Fibroblast of skin of abdomen (primary cell): Measurements from ENCODE around the gene GPRC5B.
A peak's percentile ranks its signal among the peaks of the same experiment; 100 is the strongest.

Experiments used
- DNase-seq: peaks from one replicate; pipeline ENCODE4 v3.0.0-alpha.2; 2013

Gene GPRC5B

DNA sequence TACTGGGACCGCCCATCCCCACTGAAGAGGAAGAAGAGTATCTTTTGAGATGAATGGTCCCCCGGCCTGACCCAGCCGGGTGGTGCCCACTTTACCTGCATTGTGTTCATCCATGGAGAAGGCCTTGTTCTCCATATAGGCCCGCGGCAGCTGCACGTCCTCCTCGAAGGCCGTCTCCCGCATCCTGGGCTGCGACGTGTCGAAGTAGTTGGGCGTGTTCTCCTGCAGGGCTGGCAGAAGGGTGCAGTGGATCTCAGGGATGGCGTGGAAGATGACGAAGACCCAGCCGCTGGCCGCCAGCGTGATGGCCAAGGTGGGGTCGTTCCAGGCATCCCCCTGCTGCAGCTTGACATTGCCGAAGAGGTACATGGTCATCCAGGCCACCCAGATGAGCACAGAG, 12.9 kb downstream of the GPRC5B start:
- DNase-seq, result no peak

DNA sequence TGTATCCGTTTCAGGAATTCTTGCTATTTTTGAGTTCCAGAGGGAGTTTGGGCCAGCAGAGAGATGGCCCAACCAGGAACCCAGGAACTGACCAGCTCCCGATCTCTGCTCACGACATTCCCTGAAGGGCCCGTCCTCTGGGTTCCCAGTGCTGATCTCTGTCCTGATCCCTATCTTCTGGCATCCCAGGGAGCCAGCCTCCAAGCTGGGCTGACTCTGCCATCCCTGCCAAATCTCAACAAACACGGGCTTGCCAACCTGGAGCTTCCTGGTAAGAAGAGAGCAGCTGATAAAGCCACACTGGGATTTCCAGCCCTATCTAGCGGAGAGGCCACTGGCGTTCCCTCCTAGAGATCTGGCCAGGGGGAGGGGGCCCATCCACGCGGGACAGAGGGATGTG, 16.2 kb downstream of the GPRC5B start:
- DNase-seq, result no peak

DNA sequence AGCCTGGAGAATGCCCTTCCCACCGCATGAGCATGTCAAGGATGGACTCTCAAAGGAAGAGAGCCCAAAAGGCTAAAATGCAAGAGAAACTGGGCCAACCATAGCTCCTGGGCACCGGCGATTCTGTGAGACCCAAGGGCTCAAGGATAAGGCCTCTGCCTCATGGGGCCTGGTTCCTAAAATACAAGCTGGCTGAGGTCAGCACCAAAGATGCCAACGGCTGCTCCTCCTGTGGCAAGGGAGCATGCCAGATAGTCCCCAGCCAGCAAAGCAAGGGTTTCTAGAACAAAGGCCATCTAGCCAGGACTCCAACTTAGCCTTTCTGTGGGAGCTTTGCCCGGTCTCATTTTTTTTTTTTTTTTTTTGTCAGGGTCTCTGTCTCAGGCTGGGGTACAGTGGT, 20.1 kb downstream of the GPRC5B start:
- no peak for DNase-seq

DNA sequence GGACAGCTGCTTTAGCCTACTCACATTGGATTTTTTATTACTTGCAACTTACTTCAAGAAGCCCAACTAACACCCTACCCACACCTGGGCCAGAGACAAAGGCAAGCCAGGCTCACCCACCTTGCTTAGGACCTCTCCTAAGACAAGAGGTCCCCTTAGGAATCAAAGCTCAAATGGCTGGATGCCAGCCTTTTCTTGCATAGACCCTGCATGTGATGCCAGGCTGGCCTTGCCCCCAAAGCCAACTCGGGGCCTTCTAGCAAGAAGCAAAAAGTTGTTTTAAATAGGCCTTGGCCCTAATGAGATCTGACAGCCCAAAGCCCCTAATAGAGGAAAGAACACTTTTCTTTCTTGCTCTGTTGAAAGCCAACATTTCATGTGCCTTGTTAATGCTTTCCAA, 20.7 kb downstream of the GPRC5B start:
- DNase-seq, result no peak

DNA sequence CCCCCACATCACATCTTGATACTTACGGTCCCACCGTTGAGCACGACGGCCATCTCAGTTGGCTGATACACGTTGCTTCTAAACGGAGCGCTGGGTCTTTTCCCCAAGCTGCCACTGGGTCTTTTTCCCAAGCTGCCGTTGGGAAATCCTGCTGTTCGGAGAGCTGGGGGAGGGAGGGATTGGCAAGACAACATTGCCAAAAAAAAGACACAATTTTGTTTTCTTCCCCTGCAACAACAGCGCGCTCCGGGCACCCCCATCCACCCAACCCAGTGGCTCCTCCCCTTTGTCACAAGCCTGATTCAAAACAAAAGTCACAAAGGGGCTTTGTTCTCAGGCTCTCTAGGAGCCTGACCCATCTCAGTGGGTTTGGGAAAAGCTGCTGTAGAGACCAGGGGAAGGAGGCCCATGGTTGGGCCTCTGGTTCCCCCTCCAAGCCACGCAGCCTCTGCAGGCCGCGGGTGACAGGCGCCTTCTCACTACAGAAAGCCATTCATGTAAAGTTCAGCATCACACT, 22.8 kb downstream of the GPRC5B start:
- no peak for DNase-seq

DNA sequence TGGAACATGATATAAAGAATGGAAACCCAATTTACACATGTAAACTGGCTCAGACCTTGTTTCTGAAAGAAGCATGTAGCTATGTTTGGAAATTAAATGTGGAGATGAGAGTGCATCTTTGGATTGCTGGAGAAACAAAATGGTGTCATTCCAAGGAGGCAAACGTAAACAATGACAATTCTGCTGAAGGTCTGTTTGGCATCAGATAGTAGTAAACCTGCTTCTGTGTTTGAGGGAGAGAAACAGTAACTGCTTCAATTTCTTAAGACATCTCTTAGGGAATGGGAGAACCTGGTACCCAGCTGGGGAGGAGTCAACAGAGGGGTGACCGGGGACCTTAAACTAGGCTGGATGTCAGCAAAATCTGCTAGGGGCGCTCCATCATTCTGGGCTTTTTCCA, 23.5 kb downstream of the GPRC5B start:
- DNase-seq, result no peak

DNA sequence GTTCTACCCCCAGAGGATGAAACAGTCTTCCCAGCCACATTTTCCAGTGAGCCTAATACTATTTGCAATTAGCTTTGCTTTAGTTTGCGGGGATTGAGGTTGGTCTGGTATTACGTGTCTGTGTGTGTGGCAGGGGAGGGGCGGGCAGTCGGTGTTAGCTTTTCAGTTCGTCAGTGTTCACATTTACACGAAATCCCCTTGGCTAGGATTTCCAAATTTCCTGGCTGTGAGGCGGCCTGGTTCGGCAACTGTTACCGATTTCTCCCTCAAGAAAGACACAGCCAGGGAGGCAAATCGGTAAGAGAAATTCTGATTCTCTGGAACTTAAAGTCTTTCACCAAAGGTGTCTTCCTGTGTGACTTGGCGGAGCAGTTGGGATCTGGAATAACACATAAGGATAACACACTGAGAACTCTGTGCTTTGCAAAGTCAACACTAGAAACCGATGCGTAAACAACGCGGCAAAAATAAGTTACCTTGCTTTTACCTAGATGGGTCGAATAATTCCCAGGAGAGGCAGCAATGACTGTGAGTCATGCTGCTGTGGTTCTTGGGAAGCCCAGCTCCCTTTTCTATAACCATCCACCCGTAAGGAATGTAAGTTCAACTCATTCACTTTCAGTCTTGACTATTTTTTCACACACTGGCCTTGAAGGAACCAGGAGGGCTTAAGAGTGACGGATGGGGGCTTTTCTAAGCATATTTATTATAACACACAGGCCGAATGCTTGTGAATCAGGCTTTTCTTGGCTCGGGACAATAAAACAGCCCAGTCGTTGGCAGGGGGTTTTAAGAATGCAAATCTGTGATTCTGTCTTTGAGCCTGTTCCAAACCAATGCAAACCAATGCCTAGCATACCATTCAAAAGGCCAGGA, 24.2 kb downstream of the GPRC5B start:
- peak; percentile 80 for DNase-seq

DNA sequence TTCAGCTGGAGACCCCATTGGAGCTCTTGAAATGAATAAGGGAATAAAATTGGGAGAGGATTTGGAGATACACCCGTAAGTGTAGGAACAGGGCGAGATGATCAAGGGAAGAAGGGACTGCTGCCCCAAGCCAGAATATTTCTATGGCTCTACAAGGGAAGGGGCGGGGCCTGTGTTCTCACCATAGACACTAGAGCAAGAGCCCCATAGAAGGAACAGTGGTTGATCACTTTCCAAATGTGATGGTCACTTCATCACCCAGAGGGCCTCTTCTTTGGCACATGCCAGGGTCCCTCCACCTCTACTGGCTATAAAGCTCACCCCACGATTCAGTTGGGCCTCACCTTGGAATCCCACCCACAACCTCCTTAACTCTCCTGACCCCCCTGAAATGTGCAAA, 25.0 kb downstream of the GPRC5B start:
- no peak for DNase-seq

DNA sequence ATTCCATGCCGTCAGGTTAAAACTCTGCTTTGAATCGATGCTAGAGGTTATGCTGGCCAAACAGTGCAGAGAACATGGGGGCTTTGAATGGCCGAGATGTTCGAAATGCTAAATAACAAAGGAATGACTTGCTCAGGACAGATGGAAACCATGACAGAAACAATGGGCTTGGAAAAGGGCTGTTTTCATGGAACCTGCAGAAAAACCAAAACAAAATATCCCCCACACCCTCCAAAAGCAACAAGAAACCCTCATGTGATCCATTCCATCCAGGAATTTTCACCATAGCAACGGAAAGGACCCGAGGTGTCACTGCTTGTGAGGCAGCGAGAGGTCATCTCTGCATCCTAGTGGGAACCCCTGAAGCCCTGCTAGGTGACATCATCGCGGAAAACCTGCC, 25.5 kb downstream of the GPRC5B start:
- no peak for DNase-seq

DNA sequence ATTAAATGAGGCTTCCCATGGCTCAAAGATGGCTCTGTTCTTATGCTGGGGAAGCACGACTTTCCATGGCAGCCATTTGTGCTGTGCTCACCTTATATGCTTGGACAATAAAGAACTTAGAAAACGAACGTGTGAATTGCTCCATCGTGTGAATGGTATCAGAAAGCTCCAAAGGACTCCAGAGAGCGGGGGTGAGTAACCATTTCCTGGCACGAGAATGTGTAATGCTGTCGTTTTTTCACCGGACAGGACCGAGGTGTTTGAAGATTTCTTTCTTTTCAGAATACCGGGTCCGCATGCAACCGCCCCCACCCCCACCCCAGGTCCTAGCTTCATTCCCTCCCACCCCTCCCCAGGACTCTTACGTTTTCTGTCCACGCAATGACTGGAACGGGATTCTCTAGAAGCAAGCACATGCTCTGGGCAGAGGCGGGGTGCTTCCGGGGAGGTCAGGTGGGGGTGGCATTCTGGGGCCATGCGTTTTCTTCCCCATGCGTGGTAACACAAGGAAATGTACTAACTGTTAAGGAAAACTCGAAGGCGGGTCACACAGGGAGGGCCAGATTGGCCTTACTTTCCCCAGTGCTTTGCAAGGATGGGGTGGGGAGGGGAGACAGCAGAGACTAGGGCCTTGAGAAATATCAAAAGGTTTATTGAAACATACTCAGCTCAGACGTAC, 26.2 kb downstream of the GPRC5B start:
- DNase-seq, result peak; percentile 6

DNA sequence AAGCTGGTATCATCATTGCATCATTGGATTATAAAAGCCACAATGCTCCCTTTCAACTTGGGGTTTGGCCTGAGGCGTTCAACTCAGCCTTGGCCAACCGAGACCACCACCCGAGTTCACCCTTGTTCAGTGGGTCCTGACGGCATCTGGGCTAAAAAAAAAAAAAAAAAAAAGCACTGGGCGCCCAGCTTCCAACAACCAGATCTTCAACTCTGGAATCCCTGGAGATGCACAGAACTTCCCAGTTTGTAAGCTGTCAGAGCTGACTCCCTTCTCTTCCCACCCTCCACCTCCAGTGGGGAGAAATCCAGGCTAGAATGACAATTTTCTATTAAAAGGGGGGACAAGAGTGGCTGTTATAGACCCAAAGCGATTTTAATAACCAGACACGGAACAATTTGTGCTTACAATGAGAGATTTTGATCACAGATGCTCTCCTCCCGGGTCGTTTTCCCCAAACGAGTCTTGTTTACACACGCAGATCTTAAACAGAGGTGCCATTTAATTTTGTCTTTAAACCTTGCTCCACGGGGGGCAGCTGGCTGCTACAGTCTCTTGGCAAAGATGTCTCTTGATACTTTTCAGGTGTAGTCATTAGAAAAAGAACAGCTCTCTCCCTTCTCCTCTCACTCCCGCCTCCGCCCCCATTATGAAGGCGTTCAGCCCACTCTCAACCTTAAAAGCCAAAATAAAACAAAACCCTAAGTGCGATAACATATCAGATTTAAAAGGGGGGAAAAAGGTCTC, 26.9 kb downstream of the GPRC5B start:
- no peak for DNase-seq

DNA sequence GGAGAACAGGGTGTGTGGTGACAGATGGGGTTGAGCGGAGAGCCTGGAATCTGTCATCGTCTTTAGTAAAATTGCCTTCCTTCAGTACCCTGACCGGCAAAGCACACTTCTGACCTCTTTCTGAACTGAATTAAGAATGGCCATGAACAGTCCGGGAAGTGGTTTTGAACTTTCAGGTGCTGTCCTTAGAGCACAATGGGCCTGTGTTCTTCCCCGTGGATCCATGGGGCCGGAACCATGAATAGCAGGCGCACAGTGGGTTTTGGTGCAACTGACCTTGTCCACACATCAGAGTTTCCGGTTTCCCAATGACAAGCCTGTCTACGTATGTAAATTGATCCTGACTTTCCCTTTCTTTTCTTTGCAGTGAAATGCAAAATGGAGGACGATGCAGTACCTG, 28.5 kb downstream of the GPRC5B start:
- no peak for DNase-seq

DNA sequence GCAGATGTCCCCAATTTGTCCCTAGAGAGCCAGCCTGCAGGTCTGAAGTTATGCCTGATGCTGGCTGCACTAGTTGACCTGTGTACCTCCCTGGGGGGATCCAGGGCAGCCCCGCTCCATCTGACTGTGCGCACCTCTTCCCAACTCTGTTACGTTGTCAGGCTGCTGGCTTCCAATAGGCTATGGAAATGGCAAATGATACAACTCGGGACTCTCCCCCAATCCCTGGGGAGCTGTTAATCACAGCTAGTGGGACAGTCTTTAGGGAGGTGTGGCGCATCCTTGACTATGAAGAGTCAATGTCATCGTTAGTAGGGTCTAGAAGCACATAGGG, 30.1 kb downstream of the GPRC5B start:
- no peak for DNase-seq

DNA sequence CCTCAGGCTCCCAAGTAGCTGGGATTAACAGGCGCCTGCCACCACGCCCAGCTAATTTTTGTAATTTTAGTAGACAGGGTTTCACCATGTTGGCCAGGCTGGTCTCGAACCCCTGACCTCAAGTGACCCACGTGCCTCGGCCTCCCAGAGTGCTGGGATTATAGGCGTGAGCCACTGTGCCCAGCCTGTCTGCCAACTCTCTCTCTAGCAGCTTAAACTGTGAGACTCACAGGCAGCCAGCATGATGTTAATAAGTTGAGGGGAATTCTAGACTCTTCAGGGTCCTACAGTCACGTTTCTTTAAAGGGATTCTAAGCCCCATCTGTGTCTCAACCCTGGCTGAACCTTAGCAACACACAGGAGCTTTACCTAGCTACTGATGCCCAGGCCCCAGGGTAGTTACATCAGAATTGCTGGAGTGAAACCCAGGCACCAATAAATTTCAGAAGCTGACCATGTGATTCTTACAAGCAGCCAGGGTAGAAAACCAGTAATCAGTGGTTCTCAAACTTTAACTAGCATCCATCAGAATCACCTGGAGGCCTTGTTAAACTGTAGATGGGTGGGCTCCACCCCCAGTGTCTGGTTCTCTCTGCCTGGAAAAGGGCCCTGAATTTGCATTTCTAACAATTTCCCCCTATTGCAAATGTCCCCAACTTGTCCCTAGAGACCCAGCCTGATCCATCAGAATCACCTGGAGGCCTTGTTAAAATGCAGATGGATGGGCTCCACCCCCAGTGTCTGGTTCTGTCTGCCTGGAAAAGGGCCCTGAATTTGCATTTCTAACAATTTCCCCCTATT, 30.7 kb downstream of the GPRC5B start:
- DNase-seq, result no peak

DNA sequence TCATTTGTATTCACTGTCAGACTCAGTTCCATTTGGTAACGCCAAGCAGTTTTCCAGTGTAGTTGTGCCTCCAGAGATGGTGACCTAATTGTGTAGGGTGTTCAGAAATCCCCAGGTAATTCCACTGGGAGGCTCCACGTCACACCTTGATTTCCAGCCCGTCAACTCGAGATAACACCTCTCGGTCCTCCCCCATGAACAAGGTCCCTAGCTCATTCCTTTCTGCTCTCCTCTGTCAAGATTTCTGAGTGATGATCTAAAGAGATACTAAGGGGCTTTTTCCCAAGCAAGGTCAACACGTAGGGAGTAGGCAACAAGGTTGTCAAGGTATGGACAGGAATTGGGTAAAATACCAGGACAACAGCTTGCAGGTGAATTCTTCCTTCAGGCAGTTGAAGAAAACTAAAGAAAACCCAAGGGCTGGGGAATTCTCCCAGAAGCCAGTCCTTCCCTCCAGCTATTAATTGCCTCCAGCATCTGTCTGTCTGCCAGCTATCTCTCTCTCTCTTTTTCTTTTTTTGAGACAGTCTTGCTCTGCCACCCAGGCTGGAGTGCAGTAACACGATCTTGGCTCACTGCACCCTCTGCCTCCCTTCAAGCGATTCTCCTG, 31.4 kb downstream of the GPRC5B start:
- no peak for DNase-seq

DNA sequence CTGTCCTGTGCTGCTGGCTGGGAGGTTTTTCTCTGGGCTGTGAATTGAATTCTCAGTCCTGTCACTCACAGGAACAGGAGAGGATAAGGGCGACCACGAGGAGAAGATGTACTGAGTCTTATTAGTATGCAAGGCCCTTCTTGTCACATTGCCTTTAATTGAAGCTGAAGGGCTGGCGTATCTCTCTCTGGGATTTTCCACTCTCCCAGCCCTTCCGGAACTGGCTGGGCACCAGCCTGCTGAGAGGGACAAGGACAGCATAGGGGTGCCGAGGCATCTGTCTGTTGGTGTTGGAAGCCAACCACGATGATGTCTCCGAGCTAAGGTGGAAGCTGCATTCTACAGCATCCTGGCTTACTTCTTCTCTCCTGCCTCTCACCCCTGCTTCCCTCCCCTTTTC, 33.2 kb downstream of the GPRC5B start:
- no peak for DNase-seq

DNA sequence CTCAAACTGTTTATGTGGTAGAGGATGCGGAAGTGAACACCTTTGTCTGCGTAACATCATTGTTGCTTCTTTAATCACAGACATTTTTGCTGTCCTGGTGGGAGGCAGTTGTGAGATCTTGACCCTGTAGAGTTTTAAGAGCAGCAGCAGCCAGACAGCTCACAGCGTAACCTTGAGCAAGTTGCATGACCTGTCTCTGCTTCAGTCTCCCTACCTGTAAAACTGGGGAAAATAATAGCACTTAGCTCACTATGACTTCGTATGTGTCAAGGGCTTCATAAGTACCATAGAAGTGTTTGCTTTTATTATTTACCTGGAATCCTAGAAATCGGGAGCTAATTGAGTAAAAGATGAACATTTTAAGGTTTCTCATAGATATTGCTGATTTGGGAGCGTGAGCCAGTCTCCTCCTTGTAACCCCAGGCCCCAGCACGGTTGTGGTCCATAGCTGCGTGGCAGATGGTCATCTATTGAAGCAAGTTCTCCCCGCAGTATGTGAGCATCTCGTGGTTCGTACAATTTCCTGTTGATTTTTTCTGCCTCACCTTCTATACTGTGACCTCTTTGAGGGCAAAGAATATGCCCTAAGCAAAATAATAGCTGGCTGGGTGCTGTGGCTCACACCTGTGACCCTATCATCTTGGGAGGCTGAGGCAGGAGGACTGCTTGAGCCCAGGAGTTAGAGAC, 34.4 kb downstream of the GPRC5B start:
- DNase-seq, result no peak

DNA sequence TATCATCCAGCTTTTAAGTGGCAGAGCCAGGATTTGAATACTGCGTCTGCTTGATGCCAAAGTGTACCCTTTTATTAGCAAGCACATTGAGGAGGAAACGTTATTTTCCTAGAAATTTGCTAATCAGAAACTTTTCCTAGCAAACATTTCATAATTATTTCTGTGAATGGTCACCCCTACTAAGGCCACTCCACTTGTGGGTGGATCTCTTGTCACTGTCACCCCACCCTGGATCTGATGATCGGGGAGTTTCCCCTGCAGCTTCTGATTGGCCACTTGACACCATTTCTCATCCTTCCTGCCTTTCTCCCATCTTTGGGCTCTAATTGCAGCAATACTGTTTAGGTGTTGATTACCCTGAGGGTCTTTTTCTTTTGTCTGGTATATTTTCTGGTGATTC, 35.9 kb downstream of the GPRC5B start:
- no peak for DNase-seq

DNA sequence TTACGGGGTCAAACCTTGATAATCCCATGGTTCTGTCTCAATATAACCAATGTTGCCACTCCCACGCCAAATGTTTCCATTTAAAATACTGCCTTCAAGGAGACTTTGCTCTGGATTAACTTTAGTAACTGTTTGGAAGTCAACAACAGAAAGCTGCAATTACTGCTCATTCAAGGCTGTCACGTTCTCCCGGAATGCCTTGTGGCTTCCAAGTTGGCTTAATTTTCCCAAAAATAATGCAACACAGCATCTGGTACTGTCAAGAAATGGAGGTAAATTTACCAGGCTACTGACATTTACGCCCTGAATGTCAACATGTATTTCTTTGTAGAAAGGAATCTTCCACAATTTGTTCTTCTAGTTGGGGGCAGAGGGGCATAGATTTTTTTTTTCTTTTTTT, 38.2 kb downstream of the GPRC5B start:
- no peak for DNase-seq

DNA sequence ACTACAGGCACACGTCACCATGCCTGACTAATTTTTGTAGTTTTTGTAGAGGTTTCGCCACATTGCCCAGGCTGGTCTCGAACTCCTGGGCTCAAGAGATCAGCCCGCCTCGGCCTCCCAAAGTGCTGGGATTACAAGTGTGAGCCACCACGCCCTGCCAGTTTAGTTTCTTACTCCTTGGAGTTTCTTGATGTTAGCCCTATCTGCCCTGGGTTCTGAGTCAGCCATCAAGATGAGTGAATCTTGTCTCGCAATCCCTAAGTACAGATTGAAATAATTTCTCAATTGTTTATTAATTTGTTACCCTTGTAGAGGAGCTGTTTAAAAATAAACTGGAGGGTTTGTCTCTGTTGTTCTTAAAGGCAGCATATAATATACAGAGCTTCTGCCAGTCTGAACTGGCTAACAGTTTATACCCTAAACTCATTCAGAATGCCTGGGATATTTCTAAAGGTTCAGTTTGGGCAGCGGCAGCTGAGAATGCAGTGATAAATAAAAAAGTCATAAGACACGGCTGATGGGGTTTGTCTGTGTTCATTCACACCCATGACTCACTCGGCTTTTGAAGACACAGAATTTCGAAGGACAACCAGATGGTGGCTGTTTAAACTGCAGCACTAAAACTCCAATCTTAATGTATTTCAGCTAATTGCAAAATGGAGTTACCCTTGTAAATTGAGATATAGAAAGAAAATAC, 39.6 kb downstream of the GPRC5B start:
- peak; percentile 82 for DNase-seq

DNA sequence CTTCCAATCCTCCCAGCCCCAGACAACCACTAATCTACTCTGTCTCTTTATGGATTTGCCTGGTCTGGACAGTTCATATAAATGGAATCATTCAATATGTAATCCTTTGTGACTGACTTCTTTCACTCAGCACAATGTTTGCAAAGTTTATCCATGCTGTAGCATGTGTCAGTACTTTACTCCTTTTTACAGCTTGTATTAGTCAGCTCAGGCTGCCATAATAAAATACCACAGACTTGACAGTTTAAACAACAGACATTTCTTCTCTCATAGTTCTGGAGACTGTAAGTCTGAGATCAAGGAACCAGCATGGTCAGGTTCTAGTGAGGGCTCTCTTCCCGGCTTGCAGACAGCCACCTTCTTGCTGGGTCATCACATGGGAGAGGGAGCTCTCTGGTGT, 41.3 kb downstream of the GPRC5B start:
- peak; percentile 17 for DNase-seq
